Measurements from ENCODE around the gene ADARB1. TPM values are rescaled to one million over a fixed set of nuclear protein-coding genes. Genes with fewer than 3 reads are reported as not detected.

ADARB1 gene
- total RNA-seq, 1 experiment from 2014 or later = 14.6 TPM

DNA sequence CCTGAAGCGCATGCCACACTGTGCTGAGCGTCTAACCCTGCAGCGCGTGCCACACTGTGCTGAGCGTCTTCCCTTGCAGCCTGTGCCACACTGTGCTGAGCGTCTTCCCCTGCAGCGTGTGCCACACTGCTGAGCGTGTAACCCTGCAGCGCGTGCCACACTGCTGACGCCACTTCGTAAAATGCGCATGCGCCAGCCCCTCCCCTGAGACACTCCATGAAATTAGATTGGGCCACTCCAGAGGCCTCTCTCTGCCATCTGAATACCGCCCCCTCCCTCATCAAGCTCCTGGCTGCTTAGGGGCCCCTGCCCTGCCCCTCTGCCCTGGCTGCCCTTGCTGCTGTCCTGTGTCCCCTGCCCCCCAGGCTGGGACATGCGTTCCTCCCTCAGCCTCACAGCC lies 128.5 kb downstream of the ADARB1 start (continued):
- TF ChIP-seq, protein P1, sequence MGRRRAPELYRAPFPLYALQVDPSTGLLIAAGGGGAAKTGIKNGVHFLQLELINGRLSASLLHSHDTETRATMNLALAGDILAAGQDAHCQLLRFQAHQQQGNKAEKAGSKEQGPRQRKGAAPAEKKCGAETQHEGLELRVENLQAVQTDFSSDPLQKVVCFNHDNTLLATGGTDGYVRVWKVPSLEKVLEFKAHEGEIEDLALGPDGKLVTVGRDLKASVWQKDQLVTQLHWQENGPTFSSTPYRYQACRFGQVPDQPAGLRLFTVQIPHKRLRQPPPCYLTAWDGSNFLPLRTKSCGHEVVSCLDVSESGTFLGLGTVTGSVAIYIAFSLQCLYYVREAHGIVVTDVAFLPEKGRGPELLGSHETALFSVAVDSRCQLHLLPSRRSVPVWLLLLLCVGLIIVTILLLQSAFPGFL (CRISPR knock-in tag; IDR thresholded peaks at IDR 0.05; ENCODE audit: borderline replicate concordance) = no peak
- TF ChIP-seq, protein P2, sequence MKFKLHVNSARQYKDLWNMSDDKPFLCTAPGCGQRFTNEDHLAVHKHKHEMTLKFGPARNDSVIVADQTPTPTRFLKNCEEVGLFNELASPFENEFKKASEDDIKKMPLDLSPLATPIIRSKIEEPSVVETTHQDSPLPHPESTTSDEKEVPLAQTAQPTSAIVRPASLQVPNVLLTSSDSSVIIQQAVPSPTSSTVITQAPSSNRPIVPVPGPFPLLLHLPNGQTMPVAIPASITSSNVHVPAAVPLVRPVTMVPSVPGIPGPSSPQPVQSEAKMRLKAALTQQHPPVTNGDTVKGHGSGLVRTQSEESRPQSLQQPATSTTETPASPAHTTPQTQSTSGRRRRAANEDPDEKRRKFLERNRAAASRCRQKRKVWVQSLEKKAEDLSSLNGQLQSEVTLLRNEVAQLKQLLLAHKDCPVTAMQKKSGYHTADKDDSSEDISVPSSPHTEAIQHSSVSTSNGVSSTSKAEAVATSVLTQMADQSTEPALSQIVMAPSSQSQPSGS (CRISPR knock-in tag; IDR thresholded peaks at IDR 0.05; ENCODE audit: borderline replicate concordance, low read depth) = no peak
- TF ChIP-seq GABPB1 (CRISPR knock-in tag; IDR thresholded peaks at IDR 0.05) (no peak), RELA (CRISPR knock-in tag; IDR thresholded peaks at IDR 0.05; ENCODE audit: borderline replicate concordance) (no peak), JAZF1 (CRISPR knock-in tag; IDR thresholded peaks at IDR 0.05) (no peak), ZNF263 (CRISPR knock-in tag; IDR thresholded peaks at IDR 0.05; ENCODE audit: low read depth) (no peak), NFE2L1 (CRISPR knock-in tag; IDR thresholded peaks at IDR 0.05) (no peak), ZNF396 (CRISPR knock-in tag; IDR thresholded peaks at IDR 0.05; ENCODE audit: borderline replicate concordance) (no peak), MYBL2 (CRISPR knock-in tag; IDR thresholded peaks at IDR 0.05) (no peak)
- TF ChIP-seq, protein P3, sequence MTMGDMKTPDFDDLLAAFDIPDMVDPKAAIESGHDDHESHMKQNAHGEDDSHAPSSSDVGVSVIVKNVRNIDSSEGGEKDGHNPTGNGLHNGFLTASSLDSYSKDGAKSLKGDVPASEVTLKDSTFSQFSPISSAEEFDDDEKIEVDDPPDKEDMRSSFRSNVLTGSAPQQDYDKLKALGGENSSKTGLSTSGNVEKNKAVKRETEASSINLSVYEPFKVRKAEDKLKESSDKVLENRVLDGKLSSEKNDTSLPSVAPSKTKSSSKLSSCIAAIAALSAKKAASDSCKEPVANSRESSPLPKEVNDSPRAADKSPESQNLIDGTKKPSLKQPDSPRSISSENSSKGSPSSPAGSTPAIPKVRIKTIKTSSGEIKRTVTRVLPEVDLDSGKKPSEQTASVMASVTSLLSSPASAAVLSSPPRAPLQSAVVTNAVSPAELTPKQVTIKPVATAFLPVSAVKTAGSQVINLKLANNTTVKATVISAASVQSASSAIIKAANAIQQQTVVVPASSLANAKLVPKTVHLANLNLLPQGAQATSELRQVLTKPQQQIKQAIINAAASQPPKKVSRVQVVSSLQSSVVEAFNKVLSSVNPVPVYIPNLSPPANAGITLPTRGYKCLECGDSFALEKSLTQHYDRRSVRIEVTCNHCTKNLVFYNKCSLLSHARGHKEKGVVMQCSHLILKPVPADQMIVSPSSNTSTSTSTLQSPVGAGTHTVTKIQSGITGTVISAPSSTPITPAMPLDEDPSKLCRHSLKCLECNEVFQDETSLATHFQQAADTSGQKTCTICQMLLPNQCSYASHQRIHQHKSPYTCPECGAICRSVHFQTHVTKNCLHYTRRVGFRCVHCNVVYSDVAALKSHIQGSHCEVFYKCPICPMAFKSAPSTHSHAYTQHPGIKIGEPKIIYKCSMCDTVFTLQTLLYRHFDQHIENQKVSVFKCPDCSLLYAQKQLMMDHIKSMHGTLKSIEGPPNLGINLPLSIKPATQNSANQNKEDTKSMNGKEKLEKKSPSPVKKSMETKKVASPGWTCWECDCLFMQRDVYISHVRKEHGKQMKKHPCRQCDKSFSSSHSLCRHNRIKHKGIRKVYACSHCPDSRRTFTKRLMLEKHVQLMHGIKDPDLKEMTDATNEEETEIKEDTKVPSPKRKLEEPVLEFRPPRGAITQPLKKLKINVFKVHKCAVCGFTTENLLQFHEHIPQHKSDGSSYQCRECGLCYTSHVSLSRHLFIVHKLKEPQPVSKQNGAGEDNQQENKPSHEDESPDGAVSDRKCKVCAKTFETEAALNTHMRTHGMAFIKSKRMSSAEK (CRISPR knock-in tag; IDR thresholded peaks at IDR 0.05; ENCODE audit: borderline replicate concordance) = no peak

DNA sequence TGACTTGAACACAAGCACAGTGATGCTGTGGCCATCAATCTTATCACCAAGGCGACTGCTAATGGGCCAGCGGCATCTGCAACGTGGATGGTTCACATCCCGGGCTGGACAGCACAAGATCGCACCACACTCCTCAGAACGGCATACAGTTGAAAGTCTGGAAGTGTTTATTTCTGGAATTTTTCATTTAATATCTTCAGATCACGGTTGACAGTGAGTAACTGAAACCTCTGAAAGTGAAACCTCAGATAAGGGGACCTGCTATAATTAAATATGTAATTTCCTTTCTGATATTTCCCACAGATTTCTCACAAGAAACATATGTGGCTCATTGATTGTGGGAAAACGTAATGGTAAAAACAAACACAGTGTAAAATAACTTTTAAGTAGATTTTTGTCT lies 129.6 kb downstream of the ADARB1 start:
- ChIA-PET CTCF (interaction anchor here (1.5 kb wide), 1 partner anchor 64 kb away, joined by 4 read pairs; no protein-coding TSS in a partner anchor), POLR2A (no interaction called here)
- no peaks in the 10 kb centered on the region; the same call in 1 of the 2 replicates for H3K27me3 Mint-ChIP-seq (ENCODE audit: low read depth)
- ATAC-seq (no peak), DNase-seq (ENCODE audit: low spot score) (no peak)
- H3K4me3 Mint-ChIP-seq = no peak overlapping the region
- peaks cover 2% of the 10 kb centered on the region; the same call in 1 of the 2 replicates for H3K4me1 Mint-ChIP-seq
- no peaks in the 10 kb centered on the region for H3K36me3 Mint-ChIP-seq
- no peak overlapping the region for H3K27ac Mint-ChIP-seq
- no peaks in the 10 kb centered on the region for H3K9me3 Mint-ChIP-seq
- TF ChIP-seq ZNF121 (CRISPR knock-in tag; IDR thresholded peaks at IDR 0.05) (no peak), MYBL2 (CRISPR knock-in tag; IDR thresholded peaks at IDR 0.05) (no peak), IRF2 (CRISPR knock-in tag; IDR thresholded peaks at IDR 0.05; ENCODE audit: borderline replicate concordance, low read depth) (no peak)
- TF ChIP-seq, protein P4, sequence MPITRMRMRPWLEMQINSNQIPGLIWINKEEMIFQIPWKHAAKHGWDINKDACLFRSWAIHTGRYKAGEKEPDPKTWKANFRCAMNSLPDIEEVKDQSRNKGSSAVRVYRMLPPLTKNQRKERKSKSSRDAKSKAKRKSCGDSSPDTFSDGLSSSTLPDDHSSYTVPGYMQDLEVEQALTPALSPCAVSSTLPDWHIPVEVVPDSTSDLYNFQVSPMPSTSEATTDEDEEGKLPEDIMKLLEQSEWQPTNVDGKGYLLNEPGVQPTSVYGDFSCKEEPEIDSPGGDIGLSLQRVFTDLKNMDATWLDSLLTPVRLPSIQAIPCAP (CRISPR knock-in tag; IDR thresholded peaks at IDR 0.05) = no peak
- TF ChIP-seq, protein P5, sequence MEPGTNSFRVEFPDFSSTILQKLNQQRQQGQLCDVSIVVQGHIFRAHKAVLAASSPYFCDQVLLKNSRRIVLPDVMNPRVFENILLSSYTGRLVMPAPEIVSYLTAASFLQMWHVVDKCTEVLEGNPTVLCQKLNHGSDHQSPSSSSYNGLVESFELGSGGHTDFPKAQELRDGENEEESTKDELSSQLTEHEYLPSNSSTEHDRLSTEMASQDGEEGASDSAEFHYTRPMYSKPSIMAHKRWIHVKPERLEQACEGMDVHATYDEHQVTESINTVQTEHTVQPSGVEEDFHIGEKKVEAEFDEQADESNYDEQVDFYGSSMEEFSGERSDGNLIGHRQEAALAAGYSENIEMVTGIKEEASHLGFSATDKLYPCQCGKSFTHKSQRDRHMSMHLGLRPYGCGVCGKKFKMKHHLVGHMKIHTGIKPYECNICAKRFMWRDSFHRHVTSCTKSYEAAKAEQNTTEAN (CRISPR knock-in tag; IDR thresholded peaks at IDR 0.05) = no peak
- TF ChIP-seq, protein P6, sequence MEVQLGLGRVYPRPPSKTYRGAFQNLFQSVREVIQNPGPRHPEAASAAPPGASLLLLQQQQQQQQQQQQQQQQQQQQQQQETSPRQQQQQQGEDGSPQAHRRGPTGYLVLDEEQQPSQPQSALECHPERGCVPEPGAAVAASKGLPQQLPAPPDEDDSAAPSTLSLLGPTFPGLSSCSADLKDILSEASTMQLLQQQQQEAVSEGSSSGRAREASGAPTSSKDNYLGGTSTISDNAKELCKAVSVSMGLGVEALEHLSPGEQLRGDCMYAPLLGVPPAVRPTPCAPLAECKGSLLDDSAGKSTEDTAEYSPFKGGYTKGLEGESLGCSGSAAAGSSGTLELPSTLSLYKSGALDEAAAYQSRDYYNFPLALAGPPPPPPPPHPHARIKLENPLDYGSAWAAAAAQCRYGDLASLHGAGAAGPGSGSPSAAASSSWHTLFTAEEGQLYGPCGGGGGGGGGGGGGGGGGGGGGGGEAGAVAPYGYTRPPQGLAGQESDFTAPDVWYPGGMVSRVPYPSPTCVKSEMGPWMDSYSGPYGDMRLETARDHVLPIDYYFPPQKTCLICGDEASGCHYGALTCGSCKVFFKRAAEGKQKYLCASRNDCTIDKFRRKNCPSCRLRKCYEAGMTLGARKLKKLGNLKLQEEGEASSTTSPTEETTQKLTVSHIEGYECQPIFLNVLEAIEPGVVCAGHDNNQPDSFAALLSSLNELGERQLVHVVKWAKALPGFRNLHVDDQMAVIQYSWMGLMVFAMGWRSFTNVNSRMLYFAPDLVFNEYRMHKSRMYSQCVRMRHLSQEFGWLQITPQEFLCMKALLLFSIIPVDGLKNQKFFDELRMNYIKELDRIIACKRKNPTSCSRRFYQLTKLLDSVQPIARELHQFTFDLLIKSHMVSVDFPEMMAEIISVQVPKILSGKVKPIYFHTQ (CRISPR knock-in tag; IDR thresholded peaks at IDR 0.05) = no peak

Data from WTC11 (cell line).